ENCODE data around the gene RAB11A. TPM values are rescaled to one million over a fixed set of nuclear protein-coding genes. Genes with fewer than 3 reads are reported as not detected.

RAB11A gene
- total and polyA plus RNA-seq, 2 of the 13 experiments (the other 11 are each of a cell fraction or from before 2014, with no cell fraction given): 161 to 162 TPM

DNA sequence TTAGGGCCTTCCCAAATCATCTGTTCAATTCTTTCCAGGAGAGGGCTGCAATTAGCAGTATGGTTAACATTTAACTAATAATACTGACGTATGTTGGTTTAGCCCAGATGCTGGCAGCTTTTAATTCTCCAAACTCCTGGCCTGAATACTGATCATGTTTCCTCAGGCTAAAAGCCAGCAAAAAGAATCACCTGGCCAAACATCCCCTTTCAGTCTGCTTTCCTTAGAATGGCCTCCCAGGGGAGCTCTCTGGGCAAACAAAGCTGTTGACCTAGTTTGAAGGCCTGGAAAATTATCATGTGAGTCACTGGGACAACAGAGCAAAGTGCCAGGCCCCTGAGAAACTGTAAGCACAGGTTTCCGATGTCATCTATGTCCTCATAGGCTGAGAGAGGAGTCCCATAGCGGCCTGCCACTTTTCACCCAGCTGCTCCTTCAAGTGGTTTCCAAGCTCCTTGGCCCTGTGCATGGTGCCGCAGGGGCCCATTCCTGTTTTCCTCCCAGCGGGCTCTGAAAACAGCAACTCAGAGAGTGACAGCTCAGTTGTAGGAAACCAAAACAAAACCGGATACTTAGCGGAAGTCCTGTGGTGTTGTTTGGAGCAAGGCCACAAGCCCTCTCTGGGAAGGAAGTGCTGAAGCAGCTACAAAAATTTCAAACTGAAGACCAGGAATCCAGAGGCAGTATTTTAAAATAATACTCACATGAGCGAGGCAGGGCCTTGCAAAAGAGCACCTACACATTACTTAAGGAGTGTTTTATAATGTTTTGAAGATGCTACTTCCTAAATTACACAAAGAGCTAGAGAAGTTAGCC, 36.5 kb upstream of the RAB11A start (continued):
- TF ChIP-seq, protein P1, sequence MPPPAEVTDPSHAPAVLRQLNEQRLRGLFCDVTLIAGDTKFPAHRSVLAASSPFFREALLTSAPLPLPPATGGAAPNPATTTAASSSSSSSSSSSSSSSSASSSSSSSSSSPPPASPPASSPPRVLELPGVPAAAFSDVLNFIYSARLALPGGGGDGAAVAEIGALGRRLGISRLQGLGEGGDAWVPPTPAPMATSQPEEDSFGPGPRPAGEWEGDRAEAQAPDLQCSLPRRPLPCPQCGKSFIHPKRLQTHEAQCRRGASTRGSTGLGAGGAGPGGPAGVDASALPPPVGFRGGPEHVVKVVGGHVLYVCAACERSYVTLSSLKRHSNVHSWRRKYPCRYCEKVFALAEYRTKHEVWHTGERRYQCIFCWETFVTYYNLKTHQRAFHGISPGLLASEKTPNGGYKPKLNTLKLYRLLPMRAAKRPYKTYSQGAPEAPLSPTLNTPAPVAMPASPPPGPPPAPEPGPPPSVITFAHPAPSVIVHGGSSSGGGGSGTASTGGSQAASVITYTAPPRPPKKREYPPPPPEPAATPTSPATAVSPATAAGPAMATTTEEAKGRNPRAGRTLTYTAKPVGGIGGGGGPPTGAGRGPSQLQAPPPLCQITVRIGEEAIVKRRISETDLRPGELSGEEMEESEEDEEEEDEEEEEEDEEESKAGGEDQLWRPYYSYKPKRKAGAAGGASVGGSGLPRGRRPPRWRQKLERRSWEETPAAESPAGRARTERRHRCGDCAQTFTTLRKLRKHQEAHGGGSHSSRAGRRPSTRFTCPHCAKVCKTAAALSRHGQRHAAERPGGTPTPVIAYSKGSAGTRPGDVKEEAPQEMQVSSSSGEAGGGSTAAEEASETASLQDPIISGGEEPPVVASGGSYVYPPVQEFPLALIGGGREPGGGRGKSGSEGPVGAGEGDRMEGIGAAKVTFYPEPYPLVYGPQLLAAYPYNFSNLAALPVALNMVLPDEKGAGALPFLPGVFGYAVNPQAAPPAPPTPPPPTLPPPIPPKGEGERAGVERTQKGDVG (CRISPR knock-in tag; IDR thresholded peaks at IDR 0.05; ENCODE audit: borderline replicate concordance): 0 out of 2 replicates have a peak, but pooled peaks have one; percentile 58
- TF ChIP-seq HOXA9 (CRISPR knock-in tag; IDR thresholded peaks at IDR 0.05; ENCODE audit: borderline replicate concordance) (no peak), SMARCE1 (IDR thresholded peaks at IDR 0.05; ENCODE audit: borderline replicate concordance) (peak; percentile 44; the same call in 1 of the 2 replicates), CHD2 (IDR thresholded peaks at IDR 0.05; ENCODE audit: low read depth, low read length) (no peak), ZNF644 (CRISPR knock-in tag; IDR thresholded peaks at IDR 0.05; ENCODE audit: low read depth) (no peak), TARDBP (CRISPR knock-in tag; IDR thresholded peaks at IDR 0.05) (peak; percentile 91), ZNF431 (CRISPR knock-in tag; IDR thresholded peaks at IDR 0.05; ENCODE audit: borderline replicate concordance, low read depth) (peak; percentile 75; the same call in 1 of the 2 replicates), ZNF350 (CRISPR knock-in tag; IDR thresholded peaks at IDR 0.05; ENCODE audit: borderline replicate concordance, low read depth) (peak; percentile 82; the same call in 1 of the 2 replicates), ZNF746 (CRISPR knock-in tag; IDR thresholded peaks at IDR 0.05) (peak; percentile 58; the same call in 1 of the 2 replicates), ESRRA (CRISPR knock-in tag; IDR thresholded peaks at IDR 0.05; ENCODE audit: low read depth) (peak; percentile 47; the same call in 1 of the 2 replicates), FOXO1 (CRISPR knock-in tag; IDR thresholded peaks at IDR 0.05) (peak; percentile 97), NFIB (CRISPR knock-in tag; IDR thresholded peaks at IDR 0.05; ENCODE audit: borderline replicate concordance) (no peak)
- TF ChIP-seq, protein P2, sequence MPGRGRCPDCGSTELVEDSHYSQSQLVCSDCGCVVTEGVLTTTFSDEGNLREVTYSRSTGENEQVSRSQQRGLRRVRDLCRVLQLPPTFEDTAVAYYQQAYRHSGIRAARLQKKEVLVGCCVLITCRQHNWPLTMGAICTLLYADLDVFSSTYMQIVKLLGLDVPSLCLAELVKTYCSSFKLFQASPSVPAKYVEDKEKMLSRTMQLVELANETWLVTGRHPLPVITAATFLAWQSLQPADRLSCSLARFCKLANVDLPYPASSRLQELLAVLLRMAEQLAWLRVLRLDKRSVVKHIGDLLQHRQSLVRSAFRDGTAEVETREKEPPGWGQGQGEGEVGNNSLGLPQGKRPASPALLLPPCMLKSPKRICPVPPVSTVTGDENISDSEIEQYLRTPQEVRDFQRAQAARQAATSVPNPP (CRISPR knock-in tag; IDR thresholded peaks at IDR 0.05): 0 out of 2 replicates have a peak, but pooled peaks have one; percentile 51
- TF ChIP-seq, protein P3, sequence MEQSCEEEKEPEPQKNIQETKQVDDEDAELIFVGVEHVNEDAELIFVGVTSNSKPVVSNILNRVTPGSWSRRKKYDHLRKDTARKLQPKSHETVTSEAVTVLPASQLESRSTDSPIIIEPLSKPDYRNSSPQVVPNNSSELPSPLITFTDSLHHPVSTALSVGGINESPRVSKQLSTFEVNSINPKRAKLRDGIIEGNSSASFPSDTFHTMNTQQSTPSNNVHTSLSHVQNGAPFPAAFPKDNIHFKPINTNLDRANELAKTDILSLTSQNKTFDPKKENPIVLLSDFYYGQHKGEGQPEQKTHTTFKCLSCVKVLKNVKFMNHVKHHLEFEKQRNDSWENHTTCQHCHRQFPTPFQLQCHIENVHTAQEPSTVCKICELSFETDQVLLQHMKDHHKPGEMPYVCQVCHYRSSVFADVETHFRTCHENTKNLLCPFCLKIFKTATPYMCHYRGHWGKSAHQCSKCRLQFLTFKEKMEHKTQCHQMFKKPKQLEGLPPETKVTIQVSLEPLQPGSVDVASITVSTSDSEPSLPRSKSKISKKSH (CRISPR knock-in tag; IDR thresholded peaks at IDR 0.05; ENCODE audit: borderline replicate concordance): no peak
- TF ChIP-seq, protein P4, sequence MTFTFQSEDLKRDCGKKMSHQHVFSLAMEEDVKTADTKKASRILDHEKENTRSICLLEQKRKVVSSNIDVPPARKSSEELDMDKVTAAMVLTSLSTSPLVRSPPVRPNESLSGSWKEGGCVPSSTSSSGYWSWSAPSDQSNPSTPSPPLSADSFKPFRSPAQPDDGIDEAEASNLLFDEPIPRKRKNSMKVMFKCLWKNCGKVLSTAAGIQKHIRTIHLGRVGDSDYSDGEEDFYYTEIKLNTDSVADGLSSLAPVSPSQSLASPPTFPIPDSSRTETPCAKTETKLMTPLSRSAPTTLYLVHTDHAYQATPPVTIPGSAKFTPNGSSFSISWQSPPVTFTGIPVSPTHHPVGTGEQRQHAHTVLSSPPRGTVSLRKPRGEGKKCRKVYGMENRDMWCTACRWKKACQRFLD (CRISPR knock-in tag; IDR thresholded peaks at IDR 0.05; ENCODE audit: borderline replicate concordance): peak; percentile 22; the same call in 1 of the 2 replicates
- TF ChIP-seq, protein P5, sequence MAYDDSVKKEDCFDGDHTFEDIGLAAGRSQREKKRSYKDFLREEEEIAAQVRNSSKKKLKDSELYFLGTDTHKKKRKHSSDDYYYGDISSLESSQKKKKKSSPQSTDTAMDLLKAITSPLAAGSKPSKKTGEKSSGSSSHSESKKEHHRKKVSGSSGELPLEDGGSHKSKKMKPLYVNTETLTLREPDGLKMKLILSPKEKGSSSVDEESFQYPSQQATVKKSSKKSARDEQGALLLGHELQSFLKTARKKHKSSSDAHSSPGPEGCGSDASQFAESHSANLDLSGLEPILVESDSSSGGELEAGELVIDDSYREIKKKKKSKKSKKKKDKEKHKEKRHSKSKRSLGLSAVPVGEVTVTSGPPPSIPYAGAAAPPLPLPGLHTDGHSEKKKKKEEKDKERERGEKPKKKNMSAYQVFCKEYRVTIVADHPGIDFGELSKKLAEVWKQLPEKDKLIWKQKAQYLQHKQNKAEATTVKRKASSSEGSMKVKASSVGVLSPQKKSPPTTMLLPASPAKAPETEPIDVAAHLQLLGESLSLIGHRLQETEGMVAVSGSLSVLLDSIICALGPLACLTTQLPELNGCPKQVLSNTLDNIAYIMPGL (CRISPR knock-in tag; IDR thresholded peaks at IDR 0.05; ENCODE audit: borderline replicate concordance in 1 of 2, low read depth in 1 of 2): peak; percentile 54 to 73; a peak in 2 of 4 replicates

Measured in HepG2 (cell line).